ENCODE results near the gene ADCY3. TPM values are rescaled to one million over a fixed set of nuclear protein-coding genes. Genes with fewer than 3 reads are reported as not detected.
A peak's percentile ranks its signal among the peaks of the same experiment; 100 is the strongest.

ADCY3 gene
- polyA plus RNA-seq, 3 donors, result 2.5 to 9.3 (median 3.5) TPM

DNA sequence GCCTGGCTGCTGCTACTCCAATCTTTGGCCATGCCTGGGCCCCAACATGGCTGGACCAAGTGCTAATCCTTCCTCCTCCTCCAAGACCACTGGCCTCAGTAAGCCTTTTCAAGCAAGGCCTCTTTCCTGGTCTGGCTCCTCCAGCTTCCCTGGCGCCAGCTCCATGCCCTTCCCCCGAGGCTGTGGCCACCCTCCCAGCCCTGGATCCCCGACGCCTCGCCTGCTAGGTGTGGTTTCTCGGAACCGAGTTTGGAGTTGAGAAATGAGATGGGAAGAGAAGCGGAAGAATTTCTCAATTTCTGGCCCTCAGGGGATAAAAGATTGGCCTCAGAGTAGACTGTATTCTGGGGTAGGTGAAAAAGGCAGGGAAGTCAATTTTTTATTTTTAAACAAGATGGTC lies 46.4 kb downstream of the ADCY3 start:
- no peaks in the 10 kb centered on the region for H3K9me3 ChIP-seq (replicated peaks in 1 of 2; ENCODE audit: control insufficient read depth in 1 of 2, insufficient read depth in 1 of 2, low read length in 2 of 2)
- H4K20me1 ChIP-seq (ENCODE audit: insufficient read depth, low read length), result no peaks in the 10 kb centered on the region
- Mint-ChIP-seq H3K9me3 (peaks cover 0 to under 1% (median 0%) of the 10 kb centered on the region in 7 donors), H3K4me1 (peaks cover 54% of the 10 kb centered on the region), H3K27me3 (ENCODE audit: low read depth in 3 of 3) (peaks cover 0 to 1% (median 0%) of the 10 kb centered on the region in 3 donors), H3K36me3 (peaks cover 17 to 21% of the 10 kb centered on the region in 2 donors), H3K4me3 (peak overlapping the region; percentile 37 to 50), H3K27ac (peak overlapping the region; percentile 63 to 98 (median 80))
- intact Hi-C loops (cut with micrococcal nuclease), result no loop called here
- H3K4me3 ChIP-seq (replicated peaks in 1 of 3; ENCODE audit: low read depth in 2 of 3, low read length in 3 of 3), result no peak overlapping the region
- peak overlapping the region; percentile 53 for H2AFZ ChIP-seq (ENCODE audit: insufficient read depth, low read depth, low read length, poor library complexity, severe bottlenecking)
- H3K27ac ChIP-seq (ENCODE audit: low read depth in 1 of 2, low read length in 2 of 2), result peak overlapping the region in 1 of 2 donors; percentile 67
- H3K4me2 ChIP-seq (replicated peaks; ENCODE audit: extremely low read depth, low read length, poor library complexity, severe bottlenecking), result no peak overlapping the region
- H3K36me3 ChIP-seq (replicated peaks in 1 of 2; ENCODE audit: control insufficient read depth in 1 of 2, insufficient read depth in 2 of 2, low read length in 2 of 2), result peaks cover 0 to 2% of the 10 kb centered on the region in 2 donors
- no peaks in the 10 kb centered on the region for H3K27me3 ChIP-seq (ENCODE audit: control insufficient read depth in 2 of 2, insufficient read depth in 2 of 2, low read length in 2 of 2)
- TF ChIP-seq, protein P1, sequence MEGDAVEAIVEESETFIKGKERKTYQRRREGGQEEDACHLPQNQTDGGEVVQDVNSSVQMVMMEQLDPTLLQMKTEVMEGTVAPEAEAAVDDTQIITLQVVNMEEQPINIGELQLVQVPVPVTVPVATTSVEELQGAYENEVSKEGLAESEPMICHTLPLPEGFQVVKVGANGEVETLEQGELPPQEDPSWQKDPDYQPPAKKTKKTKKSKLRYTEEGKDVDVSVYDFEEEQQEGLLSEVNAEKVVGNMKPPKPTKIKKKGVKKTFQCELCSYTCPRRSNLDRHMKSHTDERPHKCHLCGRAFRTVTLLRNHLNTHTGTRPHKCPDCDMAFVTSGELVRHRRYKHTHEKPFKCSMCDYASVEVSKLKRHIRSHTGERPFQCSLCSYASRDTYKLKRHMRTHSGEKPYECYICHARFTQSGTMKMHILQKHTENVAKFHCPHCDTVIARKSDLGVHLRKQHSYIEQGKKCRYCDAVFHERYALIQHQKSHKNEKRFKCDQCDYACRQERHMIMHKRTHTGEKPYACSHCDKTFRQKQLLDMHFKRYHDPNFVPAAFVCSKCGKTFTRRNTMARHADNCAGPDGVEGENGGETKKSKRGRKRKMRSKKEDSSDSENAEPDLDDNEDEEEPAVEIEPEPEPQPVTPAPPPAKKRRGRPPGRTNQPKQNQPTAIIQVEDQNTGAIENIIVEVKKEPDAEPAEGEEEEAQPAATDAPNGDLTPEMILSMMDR (IDR thresholded peaks at IDR 0.05), result no peak
- 52% methylated on average over 8 of the region's 8 CpGs for WGBS (ENCODE audit: insufficient coverage)
- peaks cover 8% of the 10 kb centered on the region for H3K79me2 ChIP-seq (ENCODE audit: insufficient read depth, low read length)
- no peak for DNase-seq
- no peak overlapping the region for H3K9ac ChIP-seq (ENCODE audit: insufficient read depth, low read length, poor library complexity, severe bottlenecking)
- H3K4me1 ChIP-seq (ENCODE audit: control insufficient read depth in 1 of 2, insufficient read depth in 2 of 2, low read length in 2 of 2), result peaks cover 0 to 31% of the 10 kb centered on the region in 2 donors

DNA sequence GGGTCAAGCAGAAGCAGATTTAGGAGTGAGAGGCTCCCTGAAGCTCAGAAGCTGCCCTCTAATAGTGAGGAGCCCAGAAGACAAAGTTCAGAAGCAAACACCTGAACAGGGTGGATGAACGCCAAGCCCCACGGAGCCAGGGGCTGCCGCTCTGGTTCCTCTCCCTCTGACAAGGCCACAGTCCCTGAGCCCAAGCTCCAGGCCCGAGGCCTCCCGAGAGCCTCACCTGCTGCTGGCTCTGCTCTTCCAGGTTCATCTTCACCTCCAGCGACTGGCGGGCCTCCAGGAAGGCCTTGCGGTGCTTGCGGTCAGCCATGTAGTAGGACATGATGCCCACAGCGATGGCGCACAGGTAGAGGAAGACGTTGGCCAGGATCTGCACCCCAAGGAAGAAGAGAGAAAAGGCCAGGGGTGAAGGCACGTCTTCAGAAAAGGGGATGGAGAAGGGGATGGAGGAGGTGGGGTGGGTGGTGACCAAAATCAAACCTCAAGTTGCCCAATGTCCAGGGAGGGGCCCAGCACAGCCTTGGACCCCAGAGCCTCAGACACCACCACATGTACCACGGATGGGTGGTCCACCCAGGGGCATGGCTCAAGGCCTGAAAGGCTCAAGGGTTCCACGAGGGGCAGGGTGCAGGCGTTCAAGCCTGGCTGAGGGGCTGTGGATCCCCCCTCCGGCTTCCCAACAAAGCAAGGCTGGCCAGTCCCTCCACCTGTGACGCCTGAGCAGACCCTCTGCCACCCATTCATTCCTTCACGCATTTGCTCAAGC lies 47.5 kb downstream of the ADCY3 start:
- H4K20me1 ChIP-seq (ENCODE audit: insufficient read depth, low read length), result no peaks in the 10 kb centered on the region
- H3K4me2 ChIP-seq (replicated peaks; ENCODE audit: extremely low read depth, low read length, poor library complexity, severe bottlenecking), result no peak overlapping the region
- H3K36me3 Mint-ChIP-seq, result peaks cover 20 to 27% of the 10 kb centered on the region in 2 donors
- H3K79me2 ChIP-seq (ENCODE audit: insufficient read depth, low read length), result peaks cover 4% of the 10 kb centered on the region
- peak overlapping the region in 6 of 7 donors; percentile 8 to 98 (median 67) for H3K27ac Mint-ChIP-seq
- intact Hi-C loops (cut with micrococcal nuclease), result no loop called here
- H3K4me1 ChIP-seq (ENCODE audit: control insufficient read depth in 1 of 2, insufficient read depth in 2 of 2, low read length in 2 of 2), result peaks cover 0 to 31% of the 10 kb centered on the region in 2 donors
- H3K9me3 ChIP-seq (replicated peaks in 1 of 2; ENCODE audit: control insufficient read depth in 1 of 2, insufficient read depth in 1 of 2, low read length in 2 of 2), result no peaks in the 10 kb centered on the region
- H3K4me1 Mint-ChIP-seq, result peaks cover 46% of the 10 kb centered on the region
- peak overlapping the region in 1 of 2 donors; percentile 45 for H3K27ac ChIP-seq (ENCODE audit: low read depth in 1 of 2, low read length in 2 of 2)
- no peaks in the 10 kb centered on the region for H3K9me3 Mint-ChIP-seq
- no peak overlapping the region for H2AFZ ChIP-seq (ENCODE audit: insufficient read depth, low read depth, low read length, poor library complexity, severe bottlenecking)
- H3K4me3 Mint-ChIP-seq, result no peak overlapping the region
- peak overlapping the region; percentile 6 for H3K9ac ChIP-seq (ENCODE audit: insufficient read depth, low read length, poor library complexity, severe bottlenecking)
- H3K27me3 ChIP-seq (ENCODE audit: control insufficient read depth in 2 of 2, insufficient read depth in 2 of 2, low read length in 2 of 2), result no peaks in the 10 kb centered on the region
- WGBS (ENCODE audit: insufficient coverage), result 87% methylated on average over 14 of the region's 19 CpGs
- DNase-seq, result no peak
- no peaks in the 10 kb centered on the region for H3K27me3 Mint-ChIP-seq (ENCODE audit: low read depth in 3 of 3)
- no peak overlapping the region for H3K4me3 ChIP-seq (replicated peaks in 1 of 3; ENCODE audit: low read depth in 2 of 3, low read length in 3 of 3)
- peaks cover 0 to 2% of the 10 kb centered on the region in 2 donors for H3K36me3 ChIP-seq (replicated peaks in 1 of 2; ENCODE audit: control insufficient read depth in 1 of 2, insufficient read depth in 2 of 2, low read length in 2 of 2)
- TF ChIP-seq, protein P1 (IDR thresholded peaks at IDR 0.05), result no peak
